ENCODE measurements around the gene CDC42BPB.

The CDC42BPB gene

GRCh38 chr14:102967506-102967795 is 89.9 kb downstream of the CDC42BPB start:
- no peak for DNase-seq (ENCODE audit: low read depth, low spot score)
- no peak overlapping the region for H3K4me3 ChIP-seq (ENCODE audit: low read length)
- WGBS (ENCODE audit: insufficient coverage, insufficient read length) = no CpG with 5 or more reads among the region's 14 CpGs
- no peaks in the 10 kb centered on the region for H3K4me1 ChIP-seq (ENCODE audit: control insufficient read depth, insufficient read depth, low read length)
- no peaks in the 10 kb centered on the region for H3K9me3 ChIP-seq (ENCODE audit: control insufficient read depth, insufficient read depth, low read length)
- no peak overlapping the region for H3K27ac ChIP-seq (ENCODE audit: low read length)
- H3K27me3 ChIP-seq (ENCODE audit: control insufficient read depth, insufficient read depth, low read length) = no peaks in the 10 kb centered on the region
- peaks cover 31% of the 10 kb centered on the region for H3K36me3 ChIP-seq (ENCODE audit: control insufficient read depth, insufficient read depth, low read length)

GRCh38 chr14:102966681-102967505 is 90.5 kb downstream of the CDC42BPB start:
- H3K4me1 ChIP-seq (ENCODE audit: control insufficient read depth, insufficient read depth, low read length) = no peaks in the 10 kb centered on the region
- no CpG with 5 or more reads among the region's 21 CpGs for WGBS (ENCODE audit: insufficient coverage, insufficient read length)

GRCh38 chr14:102965971-102966655 is 91.2 kb downstream of the CDC42BPB start:
- Histone ChIP-seq H3K27me3 (ENCODE audit: control insufficient read depth, insufficient read depth, low read length) (no peaks in the 10 kb centered on the region), H3K4me3 (ENCODE audit: low read length) (no peak overlapping the region), H3K4me1 (ENCODE audit: control insufficient read depth, insufficient read depth, low read length) (no peaks in the 10 kb centered on the region), H3K36me3 (ENCODE audit: control insufficient read depth, insufficient read depth, low read length) (peaks cover 35% of the 10 kb centered on the region), H3K27ac (ENCODE audit: low read length) (no peak overlapping the region), H3K9me3 (ENCODE audit: control insufficient read depth, insufficient read depth, low read length) (no peaks in the 10 kb centered on the region)
- DNase-seq (ENCODE audit: low read depth, low spot score) = no peak
- 100% methylated on average over 1 of the region's 20 CpGs for WGBS (ENCODE audit: insufficient coverage, insufficient read length)

More at GRCh38 chr14:102966681-102967505, 90.5 kb downstream of the CDC42BPB start:
- H3K9me3 ChIP-seq (ENCODE audit: control insufficient read depth, insufficient read depth, low read length) = no peaks in the 10 kb centered on the region
- H3K27me3 ChIP-seq (ENCODE audit: control insufficient read depth, insufficient read depth, low read length) = no peaks in the 10 kb centered on the region
- peaks cover 37% of the 10 kb centered on the region for H3K36me3 ChIP-seq (ENCODE audit: control insufficient read depth, insufficient read depth, low read length)
- H3K27ac ChIP-seq (ENCODE audit: low read length) = no peak overlapping the region
- no peak overlapping the region for H3K4me3 ChIP-seq (ENCODE audit: low read length)
- no peak for DNase-seq (ENCODE audit: low read depth, low spot score)

GRCh38 chr14:102965282-102965681 is 92.1 kb downstream of the CDC42BPB start:
- WGBS (ENCODE audit: insufficient coverage, insufficient read length) = no CpG with 5 or more reads among the region's 3 CpGs

GRCh38 chr14:102964152-102964730 is 93.1 kb downstream of the CDC42BPB start:
- Histone ChIP-seq H3K27me3 (ENCODE audit: control insufficient read depth, insufficient read depth, low read length) (no peaks in the 10 kb centered on the region), H3K4me3 (ENCODE audit: low read length) (no peak overlapping the region), H3K9me3 (ENCODE audit: control insufficient read depth, insufficient read depth, low read length) (no peaks in the 10 kb centered on the region), H3K4me1 (ENCODE audit: control insufficient read depth, insufficient read depth, low read length) (no peaks in the 10 kb centered on the region), H3K27ac (ENCODE audit: low read length) (no peak overlapping the region), H3K36me3 (ENCODE audit: control insufficient read depth, insufficient read depth, low read length) (peaks cover 28% of the 10 kb centered on the region)
- DNase-seq (ENCODE audit: low read depth, low spot score) = no peak
- no CpG with 5 or more reads among the region's 39 CpGs for WGBS (ENCODE audit: insufficient coverage, insufficient read length)

More at GRCh38 chr14:102965282-102965681, 92.1 kb downstream of the CDC42BPB start:
- H3K27ac ChIP-seq (ENCODE audit: low read length) = no peak overlapping the region
- H3K9me3 ChIP-seq (ENCODE audit: control insufficient read depth, insufficient read depth, low read length) = no peaks in the 10 kb centered on the region
- DNase-seq (ENCODE audit: low read depth, low spot score) = no peak
- H3K36me3 ChIP-seq (ENCODE audit: control insufficient read depth, insufficient read depth, low read length) = peaks cover 35% of the 10 kb centered on the region
- no peaks in the 10 kb centered on the region for H3K27me3 ChIP-seq (ENCODE audit: control insufficient read depth, insufficient read depth, low read length)
- H3K4me1 ChIP-seq (ENCODE audit: control insufficient read depth, insufficient read depth, low read length) = no peaks in the 10 kb centered on the region
- H3K4me3 ChIP-seq (ENCODE audit: low read length) = no peak overlapping the region

GRCh38 chr14:102962111-102962627 is 95.2 kb downstream of the CDC42BPB start:
- no peak overlapping the region for H3K27ac ChIP-seq (ENCODE audit: low read length)
- no peak overlapping the region for H3K4me3 ChIP-seq (ENCODE audit: low read length)
- no peak for DNase-seq (ENCODE audit: low read depth, low spot score)
- H3K9me3 ChIP-seq (ENCODE audit: control insufficient read depth, insufficient read depth, low read length) = no peaks in the 10 kb centered on the region
- H3K27me3 ChIP-seq (ENCODE audit: control insufficient read depth, insufficient read depth, low read length) = no peaks in the 10 kb centered on the region
- H3K4me1 ChIP-seq (ENCODE audit: control insufficient read depth, insufficient read depth, low read length) = no peaks in the 10 kb centered on the region
- WGBS (ENCODE audit: insufficient coverage, insufficient read length) = no CpG with 5 or more reads among the region's 9 CpGs
- peaks cover 29% of the 10 kb centered on the region for H3K36me3 ChIP-seq (ENCODE audit: control insufficient read depth, insufficient read depth, low read length)

- Histone ChIP-seq H3K27me3 (ENCODE audit: control insufficient read depth, insufficient read depth, low read length) (no peaks in the 10 kb centered on the region), H3K4me3 (ENCODE audit: low read length) (no peak overlapping the region), H3K9me3 (ENCODE audit: control insufficient read depth, insufficient read depth, low read length) (no peaks in the 10 kb centered on the region), H3K27ac (ENCODE audit: low read length) (no peak overlapping the region), H3K4me1 (ENCODE audit: control insufficient read depth, insufficient read depth, low read length) (no peaks in the 10 kb centered on the region), H3K36me3 (ENCODE audit: control insufficient read depth, insufficient read depth, low read length) (peaks cover 26% of the 10 kb centered on the region)
- DNase-seq (ENCODE audit: low read depth, low spot score) = no peak
- WGBS (ENCODE audit: insufficient coverage, insufficient read length) = no CpG with 5 or more reads among the region's 10 CpGs
Measured at GRCh38 chr14:102958461-102958860, 98.9 kb downstream of the CDC42BPB start.

GRCh38 chr14:102957222-102957621 is 100.1 kb downstream of the CDC42BPB start:
- no peak overlapping the region for H3K27ac ChIP-seq (ENCODE audit: low read length)
- DNase-seq (ENCODE audit: low read depth, low spot score) = no peak
- H3K36me3 ChIP-seq (ENCODE audit: control insufficient read depth, insufficient read depth, low read length) = peaks cover 34% of the 10 kb centered on the region
- no peaks in the 10 kb centered on the region for H3K9me3 ChIP-seq (ENCODE audit: control insufficient read depth, insufficient read depth, low read length)
- no peak overlapping the region for H3K4me3 ChIP-seq (ENCODE audit: low read length)
- H3K4me1 ChIP-seq (ENCODE audit: control insufficient read depth, insufficient read depth, low read length) = no peaks in the 10 kb centered on the region
- no CpG with 5 or more reads among the region's 10 CpGs for WGBS (ENCODE audit: insufficient coverage, insufficient read length)
- H3K27me3 ChIP-seq (ENCODE audit: control insufficient read depth, insufficient read depth, low read length) = no peaks in the 10 kb centered on the region

- WGBS (ENCODE audit: insufficient coverage, insufficient read length) = no CpG with 5 or more reads among the region's 8 CpGs
- no peaks in the 10 kb centered on the region for H3K9me3 ChIP-seq (ENCODE audit: control insufficient read depth, insufficient read depth, low read length)
- no peak overlapping the region for H3K27ac ChIP-seq (ENCODE audit: low read length)
- no peak overlapping the region for H3K4me3 ChIP-seq (ENCODE audit: low read length)
- H3K36me3 ChIP-seq (ENCODE audit: control insufficient read depth, insufficient read depth, low read length) = peaks cover 32% of the 10 kb centered on the region
- H3K27me3 ChIP-seq (ENCODE audit: control insufficient read depth, insufficient read depth, low read length) = no peaks in the 10 kb centered on the region
- no peak for DNase-seq (ENCODE audit: low read depth, low spot score)
- no peaks in the 10 kb centered on the region for H3K4me1 ChIP-seq (ENCODE audit: control insufficient read depth, insufficient read depth, low read length)
Measured at GRCh38 chr14:102955636-102956408, 101.5 kb downstream of the CDC42BPB start.
